HG03045 (cell line): Measurements from ENCODE around the gene FRMD4B.

Source experiments
- ATAC-seq: cut with Tn5 transposase; IDR thresholded peaks from one replicate; pipeline ENCODE4 v1.9.1; 2021; ENCODE audit warnings: mild to moderate bottlenecking, moderate library complexity; ENCODE audit not compliant: unreplicated experiment

Gene FRMD4B

DNA sequence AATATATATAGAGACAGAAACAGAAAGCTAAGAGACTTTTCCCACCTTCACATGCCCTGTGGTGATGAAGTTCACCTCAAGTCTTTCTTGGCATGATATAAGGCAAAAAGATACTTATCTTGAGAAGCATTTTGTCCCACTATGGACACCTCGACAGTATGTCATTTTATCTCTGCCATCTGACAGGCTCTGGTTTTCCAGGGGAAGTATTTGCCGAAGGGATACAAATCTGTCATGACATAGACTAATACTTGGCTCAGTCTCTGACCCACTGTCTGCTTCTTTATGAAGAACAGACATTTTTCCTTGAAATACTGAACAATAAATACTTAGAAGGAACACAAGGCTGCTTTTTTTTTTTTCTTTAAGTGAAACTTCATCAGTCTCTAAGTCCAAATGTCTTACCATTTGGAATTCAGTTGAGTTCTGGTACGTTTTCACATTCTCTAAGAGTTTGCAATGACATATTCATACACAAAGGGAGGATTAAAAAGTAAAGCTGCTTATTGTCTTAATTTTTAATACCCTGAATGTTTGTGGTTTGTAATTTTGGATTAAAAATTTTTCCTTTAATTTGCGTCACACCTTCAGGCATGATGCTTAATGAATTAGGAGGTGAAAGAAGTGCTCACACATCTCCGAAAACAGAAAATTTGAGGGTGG is 175.7 kb downstream of the FRMD4B start:
- ATAC-seq, result no peak

- no peak for ATAC-seq
Observed at GRCh38 chr3:69209413-69209812, 176.5 kb downstream of the FRMD4B start.

DNA sequence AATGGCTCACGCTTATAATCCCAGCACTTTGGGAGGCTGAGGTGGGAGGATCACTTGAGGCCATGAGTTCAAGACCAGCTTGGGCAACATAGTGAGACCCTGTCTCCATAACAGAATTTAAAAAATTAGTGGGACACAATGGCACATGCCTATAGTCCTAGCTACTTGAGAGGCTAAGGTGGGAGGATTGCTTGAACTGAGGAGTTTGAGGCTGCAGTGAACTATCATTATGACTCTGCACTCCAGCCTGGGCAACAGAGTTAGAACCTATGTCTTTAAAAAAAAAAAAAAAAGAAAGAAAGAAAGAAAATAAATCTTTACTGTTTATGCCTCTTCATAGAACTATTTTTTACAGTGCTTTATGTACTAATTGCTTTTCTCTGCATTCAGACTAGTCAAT is 178.9 kb downstream of the FRMD4B start:
- ATAC-seq, result no peak

- no peak for ATAC-seq
Observed at GRCh38 chr3:69205385-69205784, 180.5 kb downstream of the FRMD4B start.

DNA sequence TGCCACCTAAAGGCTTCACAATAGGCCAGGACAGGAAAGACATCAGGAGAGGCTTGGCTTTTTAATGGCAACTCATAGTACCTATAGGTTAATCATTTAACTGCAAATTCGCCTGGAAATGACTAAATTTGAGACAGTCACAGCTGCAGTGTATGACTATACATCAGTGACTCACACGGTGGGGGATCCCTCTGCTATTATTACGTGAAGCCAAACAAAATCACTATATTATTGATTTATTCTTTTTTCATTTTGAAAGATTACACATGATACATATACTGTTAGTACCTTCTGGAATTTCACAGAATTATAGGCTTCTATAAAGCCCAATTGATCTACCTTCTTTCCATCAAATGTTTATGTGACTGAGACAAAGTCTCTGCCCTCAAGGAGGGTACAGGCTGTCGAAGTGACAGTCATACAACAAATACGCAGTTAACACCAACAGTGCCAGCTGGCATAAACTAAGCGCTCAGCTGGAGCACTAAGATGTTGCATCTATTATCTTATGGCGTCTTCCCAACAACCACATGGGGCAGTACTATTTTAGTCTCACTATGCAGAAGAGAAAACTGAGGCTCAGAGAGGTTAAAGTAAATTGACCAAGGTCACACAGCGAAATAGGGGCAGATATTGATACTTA is 181.5 kb downstream of the FRMD4B start:
- ATAC-seq, result peak; percentile 90

GRCh38 chr3:69203631-69204314 is 182.1 kb downstream of the FRMD4B start:
- ATAC-seq, result no peak

DNA sequence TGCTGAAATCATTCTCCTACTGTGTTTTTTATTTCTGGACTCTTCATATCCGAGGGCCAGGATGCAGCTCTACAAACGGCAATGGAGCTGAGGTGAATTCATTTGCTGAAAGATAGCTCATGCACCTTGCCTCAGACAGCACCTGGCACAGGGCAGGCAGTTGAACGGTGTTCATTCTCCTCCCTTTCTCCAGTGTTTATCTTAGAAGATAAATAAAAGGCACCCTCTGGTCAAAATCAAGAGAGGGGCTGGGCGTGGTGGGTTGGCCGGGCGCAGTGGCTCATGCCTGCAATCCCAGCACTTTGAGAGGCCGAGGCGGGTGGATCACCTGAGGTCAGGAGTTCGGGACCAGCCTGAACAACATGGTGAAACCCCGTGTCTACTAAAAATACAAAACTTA is 184.2 kb downstream of the FRMD4B start:
- ATAC-seq, result no peak

DNA sequence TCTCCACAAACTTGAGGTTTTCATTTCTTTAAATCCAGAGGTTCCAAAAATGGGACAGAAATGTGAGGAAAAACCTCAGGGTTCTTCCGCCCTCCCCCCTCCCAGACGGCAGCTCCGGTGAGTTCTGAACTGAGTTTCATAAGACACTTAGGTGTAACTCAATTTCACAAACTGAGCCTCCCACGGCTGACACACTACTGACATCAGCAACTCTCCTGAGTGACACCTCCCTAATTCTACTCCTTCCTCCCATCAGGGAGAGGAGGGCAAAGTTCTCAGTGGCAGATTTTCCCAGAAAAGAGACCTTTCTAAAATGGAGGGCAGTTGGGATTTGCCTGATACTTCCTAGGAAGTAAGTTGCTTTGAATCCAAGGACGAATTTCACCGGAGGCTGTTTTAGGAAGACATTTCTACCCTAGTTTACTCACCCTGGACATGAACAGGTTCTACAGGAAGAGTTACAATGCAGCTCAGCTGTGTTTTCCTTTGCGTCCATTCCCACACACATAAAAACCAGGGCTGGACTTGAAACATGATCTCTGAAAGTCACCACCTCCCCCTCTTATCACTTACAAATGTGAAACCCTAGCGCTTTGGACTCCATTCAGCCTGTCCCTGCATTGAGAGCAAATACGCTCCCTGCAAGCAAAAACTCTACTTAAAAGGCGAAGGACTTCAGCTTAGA is 185.4 kb downstream of the FRMD4B start:
- ATAC-seq, result no peak

DNA sequence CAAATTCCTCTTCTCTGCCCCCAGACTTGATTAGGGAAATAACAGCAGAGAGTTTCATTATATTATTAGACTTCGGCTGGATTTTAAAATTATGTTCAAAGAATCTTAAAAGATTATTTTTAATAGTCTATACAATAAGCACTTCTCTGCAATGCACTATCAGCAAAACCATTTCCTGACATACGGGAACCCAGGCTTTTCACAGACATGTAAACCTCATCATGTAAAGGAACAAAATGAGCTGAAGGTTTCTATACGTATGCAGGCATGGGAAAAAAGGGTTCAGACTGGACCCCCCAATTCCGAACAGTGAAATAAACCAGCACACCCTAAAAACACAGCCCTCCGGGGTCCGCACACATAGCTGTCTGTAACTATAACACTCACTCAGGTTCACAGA is 185.9 kb downstream of the FRMD4B start:
- no peak for ATAC-seq

GRCh38 chr3:69197922-69198530 is 187.9 kb downstream of the FRMD4B start:
- ATAC-seq, result no peak

DNA sequence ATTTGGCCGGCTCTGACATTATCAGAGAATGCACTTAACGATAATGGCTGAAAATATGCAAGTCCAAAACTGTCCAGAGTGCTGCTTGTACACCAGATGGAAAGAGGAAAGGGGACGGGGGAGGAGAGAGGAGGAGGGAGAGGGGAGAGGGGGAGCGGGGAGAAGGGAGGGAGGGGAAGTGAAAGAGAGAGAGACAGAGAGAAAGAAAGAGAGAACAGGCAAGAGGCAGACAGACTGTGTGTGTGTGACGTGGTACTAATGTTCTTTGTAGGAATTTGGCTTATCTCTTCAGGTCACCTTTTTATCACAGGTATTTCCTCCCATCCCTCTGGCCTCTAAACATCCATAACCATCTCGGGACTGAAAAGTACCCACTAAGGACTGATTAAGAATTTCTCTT is 188.4 kb downstream of the FRMD4B start:
- no peak for ATAC-seq

DNA sequence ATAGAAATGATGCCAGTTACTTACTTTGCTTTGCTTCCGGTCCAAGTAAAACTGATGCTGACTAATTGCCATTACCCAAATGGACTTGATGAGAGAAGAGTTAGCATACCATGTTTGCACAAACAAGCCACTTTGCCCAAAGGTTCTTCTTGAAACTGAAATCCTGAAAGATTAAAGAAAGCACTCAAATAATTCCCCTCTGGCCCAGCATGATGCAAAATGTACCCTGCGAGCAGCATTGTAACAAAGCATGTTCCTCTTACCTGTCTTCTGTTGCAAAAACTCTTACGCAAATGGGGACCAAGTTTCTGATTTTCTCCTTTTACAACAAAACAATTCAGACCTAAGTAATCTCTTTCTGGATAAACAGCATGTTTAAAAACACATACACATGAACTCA is 189.0 kb downstream of the FRMD4B start:
- no peak for ATAC-seq

DNA sequence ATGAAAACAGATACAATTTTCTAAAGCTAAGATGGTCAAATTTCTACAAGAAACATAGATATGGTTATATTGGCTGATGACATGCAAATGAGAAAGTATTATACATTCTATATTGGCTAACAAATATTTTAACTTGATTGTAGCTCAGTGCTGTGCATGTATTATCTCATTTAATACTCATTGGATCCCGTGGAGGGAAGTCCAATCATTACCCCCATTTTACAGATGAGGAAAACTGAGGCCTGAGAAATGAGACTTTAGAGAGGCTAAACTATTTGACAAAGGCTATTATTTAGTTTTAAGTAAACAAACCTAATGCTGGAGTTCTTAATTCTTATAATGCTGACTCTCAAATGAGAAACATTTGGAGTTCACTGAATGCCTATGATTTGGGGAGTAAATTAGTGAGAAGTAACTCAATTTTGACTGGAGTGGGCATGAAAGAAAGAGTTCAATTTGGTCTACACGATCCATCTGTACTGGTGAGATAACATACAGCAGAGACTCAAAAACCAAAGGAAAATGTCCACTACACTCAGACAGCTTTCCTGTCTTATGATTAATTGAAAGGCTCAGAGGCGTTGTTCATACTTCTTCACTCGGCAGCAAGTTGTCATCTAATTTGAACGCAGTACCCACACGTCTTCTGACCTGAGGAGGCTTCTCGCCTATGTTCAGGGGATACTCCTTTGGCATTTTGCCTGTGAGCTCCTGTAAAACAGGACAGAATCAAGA is 191.3 kb downstream of the FRMD4B start:
- ATAC-seq, result no peak

DNA sequence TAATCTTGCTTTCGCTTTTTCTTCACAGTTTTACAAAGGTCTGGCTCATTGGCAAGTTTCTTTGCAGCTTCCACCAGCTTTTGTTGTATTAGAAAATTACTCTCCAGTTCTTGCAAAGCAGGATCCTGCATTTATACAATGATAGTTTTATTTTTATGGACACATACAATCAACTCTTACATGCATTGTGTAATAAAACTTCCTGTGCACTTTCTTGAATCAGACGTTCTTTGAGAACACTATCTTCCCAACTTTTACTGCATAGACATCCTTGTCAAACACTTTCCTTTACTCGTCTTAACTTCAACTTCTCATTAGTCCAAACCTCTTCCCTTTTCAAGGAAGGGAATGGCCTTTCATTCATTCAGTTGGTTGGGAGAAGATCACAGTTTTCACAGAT is 192.1 kb downstream of the FRMD4B start:
- ATAC-seq, result no peak

GRCh38 chr3:69191516-69191915 is 194.4 kb downstream of the FRMD4B start:
- no peak for ATAC-seq

- no peak for ATAC-seq
Observed at GRCh38 chr3:69189487-69189886, 196.4 kb downstream of the FRMD4B start.

GRCh38 chr3:69186575-69187093 is 199.3 kb downstream of the FRMD4B start:
- no peak for ATAC-seq

GRCh38 chr3:69182588-69183316 is 203.1 kb downstream of the FRMD4B start:
- ATAC-seq, result no peak

DNA sequence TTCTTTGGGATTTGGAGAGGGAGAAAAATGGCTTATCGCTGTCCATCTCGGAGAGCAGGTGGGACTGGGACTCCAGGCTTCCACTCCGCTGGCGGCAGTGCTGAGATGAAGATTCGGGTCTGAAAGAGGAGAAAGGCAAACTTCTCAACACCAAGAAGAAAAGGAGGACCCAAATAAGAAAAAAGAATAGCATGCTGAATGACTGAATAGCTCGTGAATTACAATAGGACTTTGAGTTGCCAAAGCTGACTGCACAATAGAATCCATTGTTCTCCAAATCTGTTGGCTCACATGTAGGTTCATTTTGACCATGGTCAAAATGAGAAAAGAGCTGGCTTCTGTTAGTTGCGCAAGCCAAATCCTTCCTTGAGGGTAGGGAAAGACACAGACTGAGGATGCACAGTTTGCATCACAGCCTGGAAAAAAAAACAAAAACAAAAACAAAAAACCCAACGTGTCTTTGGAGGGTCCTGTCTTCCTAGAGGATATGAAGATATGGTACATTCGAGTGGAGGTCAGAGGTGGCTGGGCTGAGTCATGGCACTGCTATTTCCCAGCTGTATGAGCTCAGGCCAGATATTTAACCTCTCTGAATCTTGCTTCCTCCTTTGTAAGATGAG is 204.2 kb downstream of the FRMD4B start:
- no peak for ATAC-seq
